Panc1 (cell line): ENCODE data around the gene SLC6A12. TPM values are rescaled to one million over a fixed set of nuclear protein-coding genes. Genes with fewer than 3 reads are reported as not detected.

ENCODE experiments used
- ATAC-seq: fragments of 200-7000 bp; cut with Tn5 transposase; 2 replicates; pipeline ENCODE4 v1.9.1; 2020; ENCODE audit warnings: mild to moderate bottlenecking, moderate library complexity
- BruUV-seq: library from RNA; stranded (reverse); fragments of 400-500 nt; replicated peaks from 2 replicates; lab custom pipeline; 2021; lab: Mats Ljungman, UMichigan
- CTCF ChIA-PET: fragments of 300-600 bp; sonication (Branson Sonifier 250); formaldehyde crosslinking; loops from one replicate; lab custom pipeline; 2022; ENCODE audit warnings: antibody characterized with exemption; lab: Charles Lee
- POLR2A ChIA-PET: fragments of 300-600 bp; sonication (Branson Sonifier 250); formaldehyde crosslinking; loops from one replicate; lab custom pipeline; 2022; ENCODE audit warnings: antibody characterized with exemption; lab: Charles Lee
- DNase-seq: peaks from one replicate; pipeline ENCODE4 v3.0.0-alpha.2; 2010; ENCODE audit warnings: low read depth, low spot score
- H3K27ac ChIP-seq: 2 replicates; pipeline ENCODE4 v1.5.1; 2011; ENCODE audit warnings: mild to moderate bottlenecking, low read length, inconsistent platforms
- H3K27me3 ChIP-seq: fragments of 200-500 bp; sonication (Bioruptor generic); 2 replicates; pipeline ENCODE4 v1.6.0; 2014; ENCODE audit warnings: low read length, inconsistent platforms; ENCODE audit not compliant: control insufficient read depth, insufficient read depth
- H3K36me3 ChIP-seq: fragments of 200-500 bp; sonication (Bioruptor generic); 2 replicates; pipeline ENCODE4 v1.5.1; 2014; ENCODE audit warnings: inconsistent platforms, mild to moderate bottlenecking, low read length, moderate library complexity; ENCODE audit not compliant: control insufficient read depth, insufficient read depth
- H3K4me1 ChIP-seq: 2 replicates; pipeline ENCODE4 v1.5.1; 2011; ENCODE audit warnings: inconsistent platforms, mild to moderate bottlenecking, low read length, moderate library complexity; ENCODE audit not compliant: control insufficient read depth, insufficient read depth
- H3K4me3 ChIP-seq, 2 experiments: 2 replicates each; pipeline ENCODE4 v1.5.1; 2011 to 2012; ENCODE audit warnings: low read depth in 2 of 2, low read length in 2 of 2, mild to moderate bottlenecking in 2 of 2, inconsistent platforms in 1 of 2, moderate library complexity in 1 of 2
- H3K9me3 ChIP-seq: fragments of 200-500 bp; sonication (Bioruptor generic); 2 replicates; pipeline ENCODE4 v1.5.1; 2014; ENCODE audit warnings: low read depth, mild to moderate bottlenecking, inconsistent platforms, low read length, moderate library complexity; ENCODE audit not compliant: control insufficient read depth, insufficient read depth
- CTCF ChIP-seq: fragments of 450-650 bp; IDR thresholded peaks from 2 replicates; pipeline ENCODE4 v1.5.1; 2017; ENCODE audit warnings: mild to moderate bottlenecking
- POLR2AphosphoS5 ChIP-seq: IDR thresholded peaks from 2 replicates; pipeline ENCODE4 v1.6.1; 2012; ENCODE audit warnings: mild to moderate bottlenecking, low read depth, low read length, moderate library complexity
- REST ChIP-seq, 2 experiments: IDR thresholded peaks; 2 replicates each; pipeline ENCODE4 v1.6.1; 2011 to 2012; ENCODE audit warnings: low read depth in 2 of 2, control low read depth in 1 of 2, low read length in 1 of 2, mild to moderate bottlenecking in 1 of 2, moderate library complexity in 1 of 2; ENCODE audit not compliant: insufficient read depth in 1 of 2
- SIN3A ChIP-seq: IDR thresholded peaks from 2 replicates; pipeline ENCODE4 v1.6.1; 2012; ENCODE audit warnings: low read depth, mild to moderate bottlenecking, low read length, moderate library complexity, borderline replicate concordance; ENCODE audit not compliant: insufficient read depth
- TCF7L2 ChIP-seq: IDR thresholded peaks from 2 replicates; pipeline ENCODE4 v1.6.1; 2011; ENCODE audit warnings: mild to moderate bottlenecking, low read depth, low read length, inconsistent platforms
- in situ Hi-C: cut with HindIII; loops from 2 replicates; pipeline ENCODE4 v1.10.0; 2016; ENCODE audit warnings: low sequenced_read_pairs, low pct_unique_long_range_greater_than_20kb
- intact Hi-C: fragments of 100-400 bp; cut with micrococcal nuclease; formaldehyde crosslinking; loops from one replicate; pipeline ENCODE4 v1.10.0; 2022; ENCODE audit not compliant: unreplicated experiment
- total RNA-seq: library from RNA; stranded (reverse); gene quantifications from one replicate; pipeline ENCODE4 v1.2.1, GENCODE V29; 2021; ENCODE audit not compliant: unreplicated experiment

The SLC6A12 gene
- total RNA-seq, 1 experiment from 2014 or later = 1.0 TPM

DNA sequence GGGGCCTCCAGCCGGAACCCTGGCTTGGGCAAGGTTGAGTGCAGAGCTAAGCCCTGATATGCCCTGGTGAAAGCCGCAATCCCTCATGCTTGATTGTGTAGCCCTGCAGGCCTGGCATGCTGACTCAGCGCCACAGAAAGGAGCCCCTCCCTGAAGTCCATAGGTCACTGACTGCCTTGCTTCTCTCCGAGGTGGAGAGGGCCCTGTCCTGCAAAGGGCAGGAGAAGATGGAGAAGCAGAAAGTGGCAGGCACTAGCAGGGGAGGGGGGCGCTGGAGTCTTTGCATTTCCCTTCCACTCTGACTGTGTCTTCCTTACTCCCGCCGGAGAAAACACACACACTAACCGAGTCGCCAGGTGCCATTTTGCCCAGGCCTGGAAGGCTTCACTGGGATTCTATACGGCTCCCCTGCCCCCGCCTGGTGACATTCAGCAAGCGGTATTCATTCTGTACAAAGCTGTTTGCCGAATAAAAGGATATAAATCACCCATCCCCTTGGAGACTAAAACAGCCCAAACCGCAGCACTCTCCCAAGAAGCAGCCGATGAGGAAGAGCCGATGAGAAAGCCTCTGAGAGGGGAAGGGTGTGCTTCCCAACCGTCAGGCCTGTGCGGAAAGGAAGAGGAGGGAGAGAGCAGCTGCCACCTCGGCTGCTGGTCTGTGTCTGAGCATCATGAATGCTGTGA is 69.8 kb downstream of the SLC6A12 start:
- Histone ChIP-seq H3K27ac (no peak overlapping the region), H3K4me1 (no peaks in the 10 kb centered on the region), H3K9me3 (no peaks in the 10 kb centered on the region), H3K36me3 (no peaks in the 10 kb centered on the region), H3K27me3 (no peaks in the 10 kb centered on the region), H3K4me3 (no peak overlapping the region)
- BruUV-seq = no TSS peak
- DNase-seq = no peak
- in situ Hi-C loops (no loop called here), intact Hi-C loops (no loop called here)
- ChIA-PET CTCF (no interaction called here), POLR2A (no interaction called here)
- no peak for ATAC-seq
- TF ChIP-seq CTCF (no peak), POLR2AphosphoS5 (no peak), SIN3A (no peak), REST (IDR thresholded peaks at IDR 0.05; ENCODE audit: insufficient read depth in 1 of 2, low read depth in 2 of 2, low read length in 1 of 2) (no peak), TCF7L2 (no peak)

DNA sequence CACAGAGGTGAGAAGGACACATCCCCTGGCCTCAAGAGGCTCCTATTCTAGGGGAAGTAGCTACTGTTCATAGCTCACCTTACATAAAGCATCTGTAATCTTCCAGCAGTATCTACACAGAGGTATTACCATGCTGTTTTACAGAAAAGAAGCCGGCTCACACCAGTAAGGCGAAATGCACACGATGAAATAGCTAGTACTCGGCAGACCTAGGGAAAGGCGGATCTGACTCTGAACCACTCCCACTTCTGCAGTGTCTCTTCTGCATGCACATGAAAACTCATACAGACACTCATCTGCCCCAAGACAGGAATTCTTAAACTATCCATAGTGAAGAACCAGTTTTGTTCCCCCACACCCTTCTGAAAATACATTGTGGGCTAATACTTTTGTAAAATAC is 73.8 kb downstream of the SLC6A12 start:
- Histone ChIP-seq H3K27me3 (no peaks in the 10 kb centered on the region), H3K9me3 (no peaks in the 10 kb centered on the region), H3K4me1 (no peaks in the 10 kb centered on the region), H3K4me3 (no peak overlapping the region), H3K27ac (no peak overlapping the region), H3K36me3 (no peaks in the 10 kb centered on the region)
- intact Hi-C loops (no loop called here), in situ Hi-C loops (no loop called here)
- no TSS peak for BruUV-seq
- CTCF ChIA-PET = no interaction called here
- TF ChIP-seq TCF7L2 (no peak), POLR2AphosphoS5 (no peak), SIN3A (no peak), REST (IDR thresholded peaks at IDR 0.05; ENCODE audit: insufficient read depth in 1 of 2, low read depth in 2 of 2, low read length in 1 of 2) (no peak), CTCF (no peak)
- POLR2A ChIA-PET = no interaction called here
- ATAC-seq = no peak
- no peak for DNase-seq
